HG03439 (cell line): ENCODE data around the gene AQP1.

Experiments
- ATAC-seq: cut with Tn5 transposase; IDR thresholded peaks from one replicate; pipeline ENCODE4 v1.9.1; 2021; ENCODE audit warnings: mild to moderate bottlenecking, moderate library complexity; ENCODE audit not compliant: unreplicated experiment

AQP1 gene

DNA sequence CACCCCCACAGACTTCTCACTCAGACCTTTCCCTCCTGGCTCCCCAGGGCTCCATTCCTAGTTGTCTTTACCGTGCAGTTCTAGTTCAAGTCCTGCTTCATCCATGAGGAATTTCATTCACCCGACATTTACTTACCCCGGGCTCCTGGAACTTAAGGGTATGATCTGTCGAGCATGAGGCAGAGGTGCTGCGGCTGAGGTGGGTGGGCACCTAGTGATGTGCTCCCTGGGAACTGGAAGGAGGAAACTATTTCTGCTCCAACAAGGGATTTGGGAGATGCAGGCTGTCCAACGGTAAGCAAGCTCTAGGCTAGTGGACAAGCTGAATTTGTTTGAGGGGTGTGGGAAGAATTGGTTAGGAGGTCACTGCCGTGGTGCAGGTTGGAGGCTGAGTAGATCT is 30.2 kb upstream of the AQP1 start:
- no peak for ATAC-seq

DNA sequence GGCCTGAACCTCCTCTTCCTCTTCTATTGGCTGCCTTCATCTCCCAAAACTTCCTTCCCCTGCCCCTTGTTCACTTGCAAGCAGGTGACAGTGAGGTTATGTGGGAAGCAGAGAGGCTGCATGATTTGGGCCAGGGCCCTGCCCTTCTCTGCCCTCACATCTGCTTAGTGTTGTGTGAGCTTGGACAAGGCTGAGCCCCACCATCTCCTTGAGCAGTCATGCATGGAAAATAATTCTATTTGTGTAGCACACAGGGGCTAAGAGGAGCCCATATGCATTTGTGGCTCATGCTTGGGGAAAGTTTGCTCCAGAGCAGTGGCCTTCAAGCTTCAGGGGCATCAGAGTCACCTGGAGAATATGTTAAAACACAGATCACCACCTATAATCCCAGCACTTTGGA is 26.8 kb upstream of the AQP1 start:
- no peak for ATAC-seq

DNA sequence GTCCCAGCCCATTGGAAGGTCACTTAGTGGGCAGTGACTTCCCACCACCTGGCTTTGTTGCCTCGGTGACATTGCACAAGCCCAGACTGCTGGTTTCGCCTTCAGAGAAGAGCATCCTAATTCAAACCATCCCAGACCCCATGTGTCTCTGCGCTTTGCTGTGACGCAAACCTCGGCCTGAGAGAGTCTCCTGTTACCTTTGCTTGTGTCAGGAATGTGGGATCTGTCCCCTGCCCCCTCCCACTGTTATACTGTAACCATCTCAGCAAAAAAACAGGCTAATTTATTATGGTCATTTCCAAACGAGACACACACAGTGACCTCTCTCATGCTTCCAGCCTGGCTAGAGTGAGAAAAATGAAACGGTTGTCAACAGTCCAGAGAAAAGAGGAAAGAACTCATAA is 25.0 kb upstream of the AQP1 start:
- no peak for ATAC-seq

- ATAC-seq, result no peak
These were observed 24.2 kb upstream of the AQP1 start for GRCh38 chr7:30887464-30887872.

DNA sequence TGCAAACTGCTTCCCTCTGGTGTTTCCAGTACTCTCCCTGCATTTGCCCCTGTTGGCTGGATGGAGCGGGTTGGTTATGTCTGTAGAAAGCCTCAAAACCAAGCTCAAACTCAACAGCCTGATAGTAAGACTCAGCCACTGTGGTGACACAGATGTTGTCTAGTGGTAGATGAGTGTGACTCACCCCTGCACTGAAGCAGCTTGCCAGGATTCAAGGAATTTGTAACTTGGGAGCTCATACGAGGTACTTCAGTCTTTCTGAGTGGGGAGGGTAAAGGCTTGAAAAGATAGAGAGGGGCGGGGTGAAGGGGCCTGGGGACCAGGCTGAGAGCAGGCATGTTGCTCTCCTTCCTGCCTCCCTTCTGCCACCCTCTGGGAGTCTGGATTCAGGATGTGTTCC is 22.9 kb upstream of the AQP1 start:
- ATAC-seq, result no peak

DNA sequence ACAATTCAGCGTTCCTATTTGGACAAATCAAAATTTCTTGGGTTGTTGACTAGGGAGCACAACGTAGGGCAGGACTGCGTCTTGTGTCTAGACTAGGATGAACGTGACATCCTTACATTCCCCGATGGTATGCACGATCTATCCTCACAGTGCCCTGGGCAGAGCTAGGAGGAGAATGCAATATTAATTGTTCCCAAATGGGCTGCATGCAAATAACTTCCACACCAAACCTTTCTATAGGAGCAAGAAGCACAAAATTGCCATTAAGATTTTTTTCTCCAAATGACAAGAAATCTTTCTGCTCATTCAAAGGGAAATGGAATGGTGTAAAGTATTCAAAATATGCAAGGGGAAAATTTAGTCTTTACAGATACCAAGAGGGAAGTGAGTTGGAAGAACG is 21.4 kb upstream of the AQP1 start:
- ATAC-seq, result no peak

DNA sequence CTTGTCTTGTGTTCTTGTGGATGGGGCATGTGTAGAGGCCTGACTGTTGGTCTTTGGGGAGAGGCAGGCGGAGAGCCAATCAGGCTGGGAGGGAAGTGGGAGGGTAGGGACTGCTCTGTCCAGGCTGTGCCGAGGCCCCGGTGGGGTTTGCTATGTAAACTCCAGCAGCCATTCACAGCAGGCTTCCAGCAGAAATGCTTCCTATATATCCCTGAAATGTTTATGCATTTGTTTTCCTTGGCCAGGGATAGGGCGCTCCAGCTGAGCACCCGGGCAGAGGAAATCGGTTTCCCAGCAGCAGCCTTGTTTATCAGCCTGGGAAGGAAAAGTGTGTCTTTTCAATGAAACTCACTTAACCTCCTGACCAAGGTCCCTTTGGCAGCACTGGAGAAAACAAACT is 18.3 kb upstream of the AQP1 start:
- no peak for ATAC-seq

DNA sequence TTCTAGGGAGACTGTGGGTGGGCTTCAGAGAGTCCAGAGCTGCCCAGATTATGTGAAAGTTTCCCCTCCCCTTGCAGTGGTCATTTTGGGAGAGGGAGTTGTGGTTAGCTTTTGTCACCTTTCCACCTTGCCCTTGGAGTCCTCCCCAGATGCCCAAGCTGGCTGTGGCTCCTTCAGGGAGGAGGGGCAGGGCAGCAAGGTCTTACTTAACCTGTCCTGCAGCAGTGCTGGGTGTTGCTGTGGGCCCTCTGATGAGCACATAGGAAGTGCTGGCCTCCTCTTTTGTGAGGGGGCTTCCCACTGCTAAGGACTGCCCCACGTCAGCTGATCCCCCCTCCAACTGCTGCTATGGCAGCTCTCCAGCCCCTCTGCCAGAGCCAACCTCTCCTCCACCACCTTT is 17.6 kb upstream of the AQP1 start:
- no peak for ATAC-seq

DNA sequence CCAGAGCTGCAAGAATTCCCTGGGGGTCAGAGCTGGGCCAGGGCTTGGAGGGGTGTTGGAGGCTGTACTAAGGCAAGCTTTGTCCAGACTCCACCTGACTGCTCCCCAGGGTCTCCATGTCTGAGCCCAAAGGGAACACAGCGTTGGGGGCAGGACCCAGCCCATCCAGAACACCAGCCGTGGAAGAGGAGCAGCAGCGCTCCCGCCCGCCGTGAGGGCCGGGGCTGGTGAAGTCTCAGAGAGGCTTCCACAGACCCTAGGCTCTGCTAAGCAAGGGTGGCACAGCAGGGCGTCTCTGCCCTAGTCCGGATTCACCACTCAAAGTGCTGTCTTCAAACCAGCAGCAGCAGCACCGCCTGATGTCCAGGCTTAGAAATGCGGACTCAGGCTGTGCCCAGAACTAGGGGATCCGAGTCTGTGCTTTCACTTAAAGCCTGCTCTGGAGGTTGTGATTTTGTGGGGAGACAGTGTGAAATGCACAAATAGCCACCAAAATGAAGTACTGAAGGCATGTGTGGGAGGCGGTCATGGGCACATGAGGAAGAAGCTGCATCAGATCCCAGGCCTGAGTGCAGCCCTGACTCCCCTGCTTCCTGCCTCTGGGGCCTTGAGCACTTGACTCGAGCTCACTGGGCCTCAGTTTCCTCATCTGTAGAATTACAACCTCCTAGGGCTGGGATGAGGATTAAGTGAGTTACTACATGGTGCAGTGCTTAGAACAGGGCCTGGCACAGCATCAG is 16.6 kb upstream of the AQP1 start:
- ATAC-seq, result no peak

DNA sequence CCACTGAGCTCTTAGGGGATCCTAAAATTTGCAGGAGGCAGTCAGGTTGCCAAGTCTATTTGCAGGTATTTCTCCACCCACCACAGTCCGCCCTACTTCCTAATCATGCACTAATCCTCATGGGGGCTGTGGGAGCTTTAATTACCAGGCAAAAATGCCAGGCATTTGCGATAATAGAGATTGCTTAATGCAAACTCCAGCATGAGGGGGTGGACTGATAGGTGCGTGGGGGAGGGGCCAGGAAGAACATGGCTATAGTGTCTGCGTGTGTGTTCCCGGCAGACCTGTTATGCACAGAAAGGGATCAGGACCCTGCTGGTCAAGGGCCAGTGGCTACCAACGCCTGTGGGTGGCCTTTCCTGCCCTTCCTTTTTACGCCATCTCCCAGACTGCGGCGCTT is 15.6 kb upstream of the AQP1 start:
- no peak for ATAC-seq

DNA sequence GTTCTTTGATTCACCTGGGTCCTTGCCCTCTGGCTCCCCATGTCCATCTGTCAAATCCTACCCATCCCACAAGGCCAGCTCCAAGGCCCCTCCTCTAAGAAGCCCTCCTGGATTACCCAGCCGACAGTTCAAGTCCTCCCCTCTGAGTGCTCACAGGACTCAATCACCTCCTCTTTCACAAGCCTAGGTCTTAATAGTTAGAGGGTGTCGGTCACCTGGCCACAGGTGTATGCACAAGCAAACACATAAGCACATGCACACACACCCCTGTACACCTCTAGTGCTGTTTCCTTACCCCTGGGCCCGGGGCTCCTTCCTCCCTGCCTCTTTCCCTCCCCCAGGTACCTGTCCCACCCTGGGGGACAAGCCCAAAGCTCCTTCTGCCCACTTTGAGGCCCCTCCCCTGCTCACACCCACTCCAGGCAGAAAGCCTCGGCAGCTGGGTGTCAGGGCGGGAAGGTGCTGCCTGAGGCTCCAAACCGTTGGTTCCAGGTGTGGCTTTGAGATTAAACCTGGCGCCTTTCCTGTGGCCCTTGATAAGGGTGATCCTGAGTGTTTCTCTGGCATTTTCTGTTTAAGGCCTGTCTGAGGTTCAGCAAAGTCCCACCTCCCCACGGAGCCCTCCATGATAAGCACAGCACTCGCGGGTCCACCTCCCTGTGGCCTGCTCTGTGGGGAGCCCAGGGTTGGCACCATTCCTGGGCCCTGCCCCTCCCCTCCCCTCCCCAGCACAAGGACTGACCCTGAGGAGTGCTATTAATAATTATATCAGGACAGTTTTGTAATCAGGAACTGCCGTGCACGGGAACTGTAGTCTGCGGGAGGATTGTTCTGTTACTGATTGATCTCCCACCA is 14.6 kb upstream of the AQP1 start:
- no peak for ATAC-seq

GRCh38 chr7:30897770-30898169 is 13.9 kb upstream of the AQP1 start:
- no peak for ATAC-seq

GRCh38 chr7:30898411-30898810 is 13.2 kb upstream of the AQP1 start:
- ATAC-seq, result no peak

DNA sequence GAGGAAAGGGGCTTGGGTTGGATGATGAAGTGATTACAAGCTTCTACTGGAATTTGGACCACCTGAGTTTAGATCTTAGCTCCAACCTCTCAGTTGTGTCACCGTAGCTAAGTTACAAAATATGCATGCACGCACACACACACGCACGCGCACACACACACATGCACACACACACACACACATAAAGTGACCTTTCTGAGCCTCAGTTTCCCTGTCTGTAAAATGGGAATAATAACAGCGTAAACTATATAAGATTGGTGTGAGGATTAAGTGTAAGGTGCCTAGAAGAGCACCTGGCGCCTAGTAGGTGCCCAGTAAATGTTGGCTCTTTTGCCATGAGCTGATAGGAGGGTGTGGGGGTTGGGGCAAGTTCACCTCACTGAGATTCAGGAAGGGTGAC is 12.6 kb upstream of the AQP1 start:
- ATAC-seq, result no peak

GRCh38 chr7:30899630-30900029 is 12.0 kb upstream of the AQP1 start:
- ATAC-seq, result no peak

DNA sequence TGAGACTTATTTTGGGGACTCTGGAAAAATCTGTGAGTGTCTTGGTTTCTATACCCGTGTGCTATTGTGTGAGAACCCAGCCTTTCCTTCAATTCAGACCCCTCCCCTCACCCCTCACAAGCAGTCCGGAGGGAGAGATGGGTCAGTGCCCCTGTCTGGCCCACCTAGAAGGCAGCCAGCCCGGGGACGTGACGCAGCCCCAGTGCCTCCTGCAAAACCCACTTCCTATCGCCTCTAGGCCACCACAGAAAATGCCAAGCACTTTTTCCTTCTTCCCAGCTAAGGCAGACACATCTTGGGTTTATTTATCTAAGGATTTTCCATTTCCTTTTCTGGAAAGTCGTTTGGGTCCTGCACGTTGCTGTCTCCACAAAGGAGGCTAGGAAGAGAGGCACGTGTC is 11.6 kb upstream of the AQP1 start:
- ATAC-seq, result no peak

- ATAC-seq, result no peak
These were observed 10.8 kb upstream of the AQP1 start for GRCh38 chr7:30900803-30901362.

GRCh38 chr7:30901856-30902255 is 9.8 kb upstream of the AQP1 start:
- ATAC-seq, result no peak

DNA sequence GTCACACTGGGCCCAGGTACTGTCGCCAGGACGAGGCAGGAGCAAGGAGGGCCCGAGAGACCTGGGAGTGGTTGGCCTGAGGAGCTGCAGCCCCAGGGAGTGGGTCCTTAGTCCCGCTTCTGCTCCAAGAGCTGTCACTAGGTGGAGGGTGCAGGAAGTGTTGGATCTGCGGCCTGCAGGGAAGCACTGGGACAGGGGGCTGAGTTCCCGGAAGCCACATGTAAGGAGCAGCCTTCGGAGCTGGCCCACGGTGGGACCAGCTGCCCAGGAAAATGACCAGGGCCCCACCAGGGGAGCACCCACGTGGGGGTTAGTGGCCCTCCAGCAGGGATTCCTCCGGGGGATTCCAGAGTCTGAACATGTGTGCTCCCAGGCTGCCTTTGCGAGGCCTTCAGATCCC is 9.2 kb upstream of the AQP1 start:
- no peak for ATAC-seq

DNA sequence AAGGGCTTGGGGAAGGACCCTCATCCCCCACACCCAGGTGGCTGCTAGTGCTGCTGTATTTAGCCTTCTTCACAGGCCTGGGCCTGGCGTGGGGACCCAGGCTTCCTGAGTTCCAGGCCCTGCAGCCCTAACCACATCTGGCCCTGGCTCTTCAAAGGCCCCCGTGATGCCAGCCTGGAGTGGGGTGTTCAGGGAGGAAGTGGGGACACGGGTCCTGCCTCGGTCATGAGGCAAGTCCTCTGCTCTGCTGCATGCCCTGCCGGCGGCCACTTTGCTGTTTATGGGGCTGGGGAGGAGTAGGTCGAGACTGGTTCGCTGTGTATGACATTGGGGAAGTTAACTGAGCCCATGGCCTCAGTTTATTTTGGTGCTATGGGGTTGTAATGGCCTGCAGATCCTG is 8.5 kb upstream of the AQP1 start:
- ATAC-seq, result no peak

- ATAC-seq, result no peak
These were observed 7.1 kb upstream of the AQP1 start for GRCh38 chr7:30904561-30904960.
